WERI-Rb-1 (cell line): Measurements from ENCODE around the gene MOG.
"Not testable (repeated sequence)": the region's sequence is repeated elsewhere in the genome, so short reads cannot be mapped to it uniquely, and the experiment has no call there.

Experiments
- DNase-seq: peaks from one replicate; pipeline ENCODE4 v3.0.0-alpha.2; 2020
- H3K27ac ChIP-seq: fragments of 250-450 bp; sonication (Bioruptor Pico); 2 replicates; pipeline ENCODE4 v1.5.1; 2020; ENCODE audit warnings: mild to moderate bottlenecking, moderate library complexity
- H3K27me3 ChIP-seq: fragments of 250-450 bp; sonication (Bioruptor Pico); 2 replicates; pipeline ENCODE4 v1.5.1; 2021; ENCODE audit warnings: mild to moderate bottlenecking, low read depth, moderate library complexity; ENCODE audit not compliant: insufficient read depth, severe bottlenecking
- H3K36me3 ChIP-seq: fragments of 250-450 bp; sonication (Bioruptor Pico); 2 replicates; pipeline ENCODE4 v1.5.1; 2020; ENCODE audit warnings: mild to moderate bottlenecking, moderate library complexity
- H3K4me3 ChIP-seq: 2 replicates; pipeline ENCODE4 v1.5.1; 2011; ENCODE audit warnings: low read depth, mild to moderate bottlenecking, control low read depth, low read length
- H3K9me3 ChIP-seq: fragments of 250-450 bp; sonication (Bioruptor Pico); 2 replicates; pipeline ENCODE4 v1.5.1; 2021; ENCODE audit warnings: mild to moderate bottlenecking, moderate library complexity; ENCODE audit not compliant: severe bottlenecking
- TF ChIP-seq, protein P1 (sequence below): IDR thresholded peaks from 2 replicates; pipeline ENCODE4 v1.5.1; 2011; ENCODE audit warnings: low read depth, mild to moderate bottlenecking, control low read depth, inconsistent platforms, low read length

Gene MOG

DNA sequence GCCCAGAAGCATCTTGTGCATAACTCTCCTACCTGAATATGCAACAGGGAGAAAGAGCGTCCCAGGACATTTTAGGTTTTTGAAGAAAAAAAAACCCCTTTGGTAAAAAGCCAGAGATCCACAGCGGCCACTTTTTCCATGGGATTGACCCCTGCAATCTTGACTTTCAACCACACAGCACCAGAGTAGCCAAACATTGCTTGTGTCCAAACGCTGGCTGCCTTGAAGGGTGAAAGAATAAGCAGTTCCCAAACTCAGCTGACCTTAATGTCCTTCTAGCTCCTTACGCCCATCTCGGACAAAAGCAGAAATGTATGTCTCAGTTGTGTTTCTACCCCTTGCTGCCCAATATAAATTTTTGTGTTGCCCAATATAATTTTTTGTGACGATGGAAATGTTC is 1.2 kb upstream of the MOG start:
- H3K36me3 ChIP-seq: no peaks in the 10 kb centered on the region

GRCh38 chr6:29656157-29656556 is 735 bp upstream of the MOG start:
- H3K27me3 ChIP-seq: peaks cover 67% of the 10 kb centered on the region
- H3K27ac ChIP-seq: no peak overlapping the region
- TF ChIP-seq, protein P1, sequence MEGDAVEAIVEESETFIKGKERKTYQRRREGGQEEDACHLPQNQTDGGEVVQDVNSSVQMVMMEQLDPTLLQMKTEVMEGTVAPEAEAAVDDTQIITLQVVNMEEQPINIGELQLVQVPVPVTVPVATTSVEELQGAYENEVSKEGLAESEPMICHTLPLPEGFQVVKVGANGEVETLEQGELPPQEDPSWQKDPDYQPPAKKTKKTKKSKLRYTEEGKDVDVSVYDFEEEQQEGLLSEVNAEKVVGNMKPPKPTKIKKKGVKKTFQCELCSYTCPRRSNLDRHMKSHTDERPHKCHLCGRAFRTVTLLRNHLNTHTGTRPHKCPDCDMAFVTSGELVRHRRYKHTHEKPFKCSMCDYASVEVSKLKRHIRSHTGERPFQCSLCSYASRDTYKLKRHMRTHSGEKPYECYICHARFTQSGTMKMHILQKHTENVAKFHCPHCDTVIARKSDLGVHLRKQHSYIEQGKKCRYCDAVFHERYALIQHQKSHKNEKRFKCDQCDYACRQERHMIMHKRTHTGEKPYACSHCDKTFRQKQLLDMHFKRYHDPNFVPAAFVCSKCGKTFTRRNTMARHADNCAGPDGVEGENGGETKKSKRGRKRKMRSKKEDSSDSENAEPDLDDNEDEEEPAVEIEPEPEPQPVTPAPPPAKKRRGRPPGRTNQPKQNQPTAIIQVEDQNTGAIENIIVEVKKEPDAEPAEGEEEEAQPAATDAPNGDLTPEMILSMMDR: no peak
- no peak overlapping the region for H3K4me3 ChIP-seq
- H3K9me3 ChIP-seq: no peaks in the 10 kb centered on the region
- H3K36me3 ChIP-seq: no peaks in the 10 kb centered on the region
- DNase-seq: no peak

More for the DNA sequence above, 1.2 kb upstream of the MOG start:
- H3K27ac ChIP-seq: no peak overlapping the region
- no peak for DNase-seq
- H3K4me3 ChIP-seq: no peak overlapping the region
- TF ChIP-seq, protein P1: no peak
- H3K9me3 ChIP-seq: no peaks in the 10 kb centered on the region
- peaks cover 62% of the 10 kb centered on the region for H3K27me3 ChIP-seq

GRCh38 chr6:29661071-29661470 is 4.2 kb downstream of the MOG start:
- Histone ChIP-seq H3K27ac (no peak overlapping the region), H3K4me3 (no peak overlapping the region)

GRCh38 chr6:29661502-29662141 is 4.7 kb downstream of the MOG start:
- DNase-seq, H3K36me3 ChIP-seq, H3K9me3 ChIP-seq, H3K27ac ChIP-seq, H3K4me3 ChIP-seq: not testable (repeated sequence)
- peaks cover 84% of the 10 kb centered on the region for H3K27me3 ChIP-seq

More at GRCh38 chr6:29661071-29661470, 4.2 kb downstream of the MOG start:
- Histone ChIP-seq H3K36me3 (no peaks in the 10 kb centered on the region), H3K9me3 (no peaks in the 10 kb centered on the region), H3K27me3 (peaks cover 84% of the 10 kb centered on the region)
- no peak for DNase-seq
- TF ChIP-seq, protein P1: no peak

- Histone ChIP-seq H3K9me3 (no peaks in the 10 kb centered on the region), H3K27ac (no peak overlapping the region), H3K36me3 (no peaks in the 10 kb centered on the region), H3K27me3 (peaks cover 85% of the 10 kb centered on the region), H3K4me3 (no peak overlapping the region)
- TF ChIP-seq, protein P1: no peak
- DNase-seq: no peak
These were observed 6.6 kb downstream of the MOG start for GRCh38 chr6:29663300-29664042.

DNA sequence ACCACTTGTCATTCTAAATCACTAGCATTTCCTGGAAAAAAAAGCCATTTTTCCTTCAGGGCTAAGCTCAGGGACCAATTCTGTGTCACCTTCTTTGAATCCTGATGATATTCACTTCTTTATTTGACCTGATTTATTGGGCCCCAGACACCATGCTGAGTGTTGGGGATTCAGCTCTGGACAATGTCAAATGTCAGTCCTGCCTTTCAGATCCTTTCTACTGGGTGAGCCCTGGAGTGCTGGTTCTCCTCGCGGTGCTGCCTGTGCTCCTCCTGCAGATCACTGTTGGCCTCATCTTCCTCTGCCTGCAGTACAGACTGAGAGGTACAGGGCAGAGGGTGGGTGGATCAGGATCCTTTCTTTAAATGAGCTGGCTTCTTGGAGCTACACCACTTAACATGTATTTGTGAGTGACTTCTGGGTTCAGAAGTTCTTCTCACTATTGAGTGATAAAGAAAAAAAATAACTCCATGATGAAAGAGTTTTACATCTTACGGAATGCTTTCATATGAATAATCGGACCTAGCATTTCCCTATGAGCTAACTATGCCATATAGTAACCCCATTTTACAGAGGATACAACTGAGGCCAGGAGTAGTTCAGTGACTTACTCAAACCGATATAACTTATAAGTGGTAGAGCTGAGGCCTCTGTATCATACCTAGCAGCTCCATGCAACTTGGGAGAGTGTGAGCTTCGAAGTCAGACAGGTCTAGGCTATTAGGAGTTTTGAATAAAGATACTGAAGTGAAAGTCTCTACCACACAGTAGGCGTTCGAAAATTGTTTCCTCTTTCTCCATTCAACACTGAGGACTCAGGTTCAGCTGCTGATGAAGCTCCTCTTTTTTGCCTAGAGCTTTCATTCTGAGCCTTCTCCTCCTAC is 9.3 kb downstream of the MOG start:
- peaks cover 87% of the 10 kb centered on the region for H3K27me3 ChIP-seq
- H3K36me3 ChIP-seq: no peaks in the 10 kb centered on the region
- H3K27ac ChIP-seq: no peak overlapping the region
- DNase-seq: no peak
- TF ChIP-seq, protein P1: no peak
- no peaks in the 10 kb centered on the region for H3K9me3 ChIP-seq
- no peak overlapping the region for H3K4me3 ChIP-seq
